K562 (cell line): ENCODE measurements around the gene DCAF5. TPM values are rescaled to one million over a fixed set of nuclear protein-coding genes. Genes with fewer than 3 reads are reported as not detected.

ENCODE experiments used
- CLOCK ChIP-seq: fragments of 250-450 bp; sonication (Bioruptor Pico); IDR thresholded peaks from 2 replicates; pipeline ENCODE4 v1.4.0; 2020; ENCODE audit warnings: mild to moderate bottlenecking, moderate library complexity, borderline replicate concordance
- CSDE1 ChIP-seq, 2 experiments: fragments of 450-650 bp; IDR thresholded peaks; 2 replicates each; pipeline ENCODE4 v1.6.1; 2016; ENCODE audit warnings: mild to moderate bottlenecking in 1 of 2
- EP300 ChIP-seq: IDR thresholded peaks from 2 replicates; pipeline ENCODE4 v1.6.1; 2012; ENCODE audit warnings: low read length, improper control_type of control experiment
- GTF2A2 ChIP-seq: IDR thresholded peaks from 2 replicates; pipeline ENCODE4 v1.6.1; 2016; ENCODE audit warnings: mild to moderate bottlenecking, missing genetic modification characterization, missing compliant biosample characterization
- GTF2F1 ChIP-seq: IDR thresholded peaks from 2 replicates; pipeline ENCODE4 v1.6.1; 2011; ENCODE audit warnings: low read depth, low read length, improper control_type of control experiment
- MBD1 ChIP-seq: fragments of 250-450 bp; sonication (Bioruptor Pico); IDR thresholded peaks from 2 replicates; pipeline ENCODE4 v1.8.0; 2022; ENCODE audit warnings: inconsistent platforms
- NCOR1 ChIP-seq: fragments of 450-650 bp; IDR thresholded peaks from 2 replicates; pipeline ENCODE4 v1.6.1; 2016; ENCODE audit warnings: mild to moderate bottlenecking, moderate library complexity
- PCBP1 ChIP-seq: fragments of 200-400 bp; formaldehyde crosslinking; IDR thresholded peaks from 2 replicates; pipeline ENCODE4 v1.6.1; 2018; ENCODE audit warnings: mild to moderate bottlenecking, low read depth, low read length; ENCODE audit not compliant: poor library complexity, severe bottlenecking
- SFPQ ChIP-seq: fragments of 200-400 bp; formaldehyde crosslinking; IDR thresholded peaks from 2 replicates; pipeline ENCODE4 v1.6.1; 2017; ENCODE audit warnings: mild to moderate bottlenecking, low read depth, low read length, moderate library complexity
- TBP ChIP-seq: optimal IDR thresholded peaks from 2 replicates; pipeline ENCODE3; 2011; ENCODE audit warnings: low read depth, low read length, improper control_type of control experiment
- USF1 ChIP-seq: sonication (generic); formaldehyde crosslinking; IDR thresholded peaks from 2 replicates; pipeline ENCODE4 v1.9.0; 2022; ENCODE audit warnings: mild to moderate bottlenecking, missing genetic modification reagents
- ZBTB33 ChIP-seq: sonication (generic); formaldehyde crosslinking; IDR thresholded peaks from 2 replicates; pipeline ENCODE4 v1.8.1; 2023; ENCODE audit warnings: mild to moderate bottlenecking, missing genetic modification reagents
- ZNF830 ChIP-seq: fragments of 250-450 bp; sonication (Bioruptor Pico); IDR thresholded peaks from 2 replicates; pipeline ENCODE4 v1.5.0; 2021; ENCODE audit warnings: mild to moderate bottlenecking
- polyA plus RNA-seq, 8 experiments: library from polyadenylated mRNA; depleted of rRNA in 4 of 8; stranded (reverse) in 5 of 8; unstranded in 3 of 8; fragments of >200 nt; fragmentation: Nextera tagmentation in 2 of 8; fragmentation: Illumina TruSeq in 1 of 8; extraction: Ambion mirVana in 2 of 8; extraction: Trizol in 1 of 8; gene quantifications; 2 replicates each; pipeline versions ENCODE4 v1.2.1 to v1.2.3, GENCODE V29; 2011 to 2014; ENCODE audit warnings: inconsistent platforms in 1 of 8, missing spikeins in 1 of 8
- total RNA-seq, 7 experiments: library from RNA; depleted of rRNA in 6 of 7; stranded (reverse); fragments of >200 nt in 6 of 7; fragmentation: Illumina TruSeq in 2 of 7; extraction: Trizol in 2 of 7; gene quantifications; 2 replicates each; pipeline versions ENCODE4 v1.2.1 to v1.2.3, GENCODE V29; 2011 to 2021; ENCODE audit warnings: low replicate concordance in 1 of 7

Gene DCAF5
- total and polyA plus RNA-seq, 9 of the 15 experiments (the other 6 are each of a cell fraction or from before 2014, with no cell fraction given), result 5.6 to 24.1 (median 12.7) TPM

- TF ChIP-seq CLOCK (CRISPR knock-in tag) (no peak), GTF2A2 (no peak), MBD1 (CRISPR knock-in tag) (no peak), PCBP1 (no peak), NCOR1 (no peak), SFPQ (no peak), GTF2F1 (no peak), ZBTB33 (CRISPR knock-in tag) (no peak), ZNF830 (CRISPR knock-in tag) (no peak), CSDE1 (IDR thresholded peaks at IDR 0.05) (no peak), EP300 (no peak), TBP (no peak), USF1 (CRISPR knock-in tag) (no peak)
These were observed 114.2 kb downstream of the DCAF5 start (continued) for GRCh38 chr14:69038455-69039287.
